ENCODE measurements around the gene SLC2A4. TPM values are rescaled to one million over a fixed set of nuclear protein-coding genes. Genes with fewer than 3 reads are reported as not detected.

SLC2A4 gene
- total RNA-seq, 1 experiment from 2014 or later: 1.5 TPM

GRCh38 chr17:7323731-7324437, 42.4 kb downstream of the SLC2A4 start:
- CTCF ChIA-PET: no interaction called here
- Histone ChIP-seq H3K36me3 (ENCODE audit: low read depth) (peaks cover 4% of the 10 kb centered on the region; the same call in 1 of the 2 replicates), H3K4me3 (no peak overlapping the region)

GRCh38 chr17:7324438-7324779, 42.9 kb downstream of the SLC2A4 start:
- Histone ChIP-seq H3K9me2 (ENCODE audit: insufficient read depth) (no peaks in the 10 kb centered on the region), H3K9me3 (ENCODE audit: insufficient read depth, low read depth) (no peaks in the 10 kb centered on the region), H3K4me2 (no peak overlapping the region), H4K20me1 (ENCODE audit: insufficient read depth) (no peaks in the 10 kb centered on the region; the same call in 1 of the 2 replicates), H2AFZ (no peak overlapping the region), H3K79me2 (ENCODE audit: low read depth) (peaks cover 25% of the 10 kb centered on the region), H3K36me3 (ENCODE audit: low read depth) (peaks cover 4% of the 10 kb centered on the region; the same call in 1 of the 2 replicates), H3K4me1 (replicated peaks; ENCODE audit: insufficient read depth) (peaks cover 8% of the 10 kb centered on the region), H3K4me3 (no peak overlapping the region), H3K27ac (no peak overlapping the region), H3K27me3 (ENCODE audit: insufficient read depth, low read depth) (no peaks in the 10 kb centered on the region), H3F3A (ENCODE audit: insufficient read depth, low read depth) (0 out of 2 replicates have a peak, but pooled peaks cover 10% of the 10 kb centered on the region)
- intact Hi-C loops (cut with micrococcal nuclease; ENCODE audit: unreplicated experiment): no loop called here
- BruUV-seq (replicated peaks): no TSS peak
- ChIA-PET CTCF (no interaction called here), POLR2A (ENCODE audit: unreplicated experiment) (no interaction called here)
- peak; percentile 41; the same call in 1 of the 2 replicates for TF ChIP-seq CTCF (conservative IDR thresholded peaks at IDR 0.05)
- no peak for TF ChIP-seq EZH2 (IDR thresholded peaks at IDR 0.05; ENCODE audit: low read depth)
- no peak for DNase-seq

More at GRCh38 chr17:7323731-7324437, 42.4 kb downstream of the SLC2A4 start:
- peak; percentile 73 for TF ChIP-seq CTCF (conservative IDR thresholded peaks at IDR 0.05)
- TF ChIP-seq EZH2 (IDR thresholded peaks at IDR 0.05; ENCODE audit: low read depth): no peak
- Histone ChIP-seq H4K20me1 (ENCODE audit: insufficient read depth) (no peaks in the 10 kb centered on the region; the same call in 1 of the 2 replicates), H3K27me3 (ENCODE audit: insufficient read depth, low read depth) (no peaks in the 10 kb centered on the region), H2AFZ (no peak overlapping the region), H3K9me3 (ENCODE audit: insufficient read depth, low read depth) (no peaks in the 10 kb centered on the region), H3F3A (ENCODE audit: insufficient read depth, low read depth) (0 out of 2 replicates have a peak, but pooled peaks cover 10% of the 10 kb centered on the region), H3K79me2 (ENCODE audit: low read depth) (peaks cover 24% of the 10 kb centered on the region), H3K4me2 (no peak overlapping the region), H3K9me2 (ENCODE audit: insufficient read depth) (no peaks in the 10 kb centered on the region), H3K4me1 (replicated peaks; ENCODE audit: insufficient read depth) (peaks cover 8% of the 10 kb centered on the region), H3K27ac (no peak overlapping the region)
- POLR2A ChIA-PET (ENCODE audit: unreplicated experiment): no interaction called here
- intact Hi-C loops (cut with micrococcal nuclease; ENCODE audit: unreplicated experiment): no loop called here
- peak in 1 of 2 experiments; percentile 53 for DNase-seq
- BruUV-seq (replicated peaks): no TSS peak

GRCh38 chr17:7325031-7325528, 43.6 kb downstream of the SLC2A4 start:
- no peak overlapping the region for H3K27ac ChIP-seq
- TF ChIP-seq CTCF (conservative IDR thresholded peaks at IDR 0.05) (no peak), EZH2 (IDR thresholded peaks at IDR 0.05; ENCODE audit: low read depth) (no peak)
- H3K79me2 ChIP-seq (ENCODE audit: low read depth): peaks cover 25% of the 10 kb centered on the region
- intact Hi-C loops (cut with micrococcal nuclease; ENCODE audit: unreplicated experiment): no loop called here
- 0 out of 2 replicates have a peak, but pooled peaks cover 8% of the 10 kb centered on the region for H3F3A ChIP-seq (ENCODE audit: insufficient read depth, low read depth)
- no peaks in the 10 kb centered on the region for H3K9me3 ChIP-seq (ENCODE audit: insufficient read depth, low read depth)
- no peaks in the 10 kb centered on the region for H3K9me2 ChIP-seq (ENCODE audit: insufficient read depth)
- no peak overlapping the region for H2AFZ ChIP-seq
- no peak overlapping the region for H3K4me3 ChIP-seq
- H3K27me3 ChIP-seq (ENCODE audit: insufficient read depth, low read depth): no peaks in the 10 kb centered on the region
- peaks cover 4% of the 10 kb centered on the region; the same call in 1 of the 2 replicates for H3K36me3 ChIP-seq (ENCODE audit: low read depth)
- ChIA-PET CTCF (interaction anchor here (0.6 kb wide), 1 partner anchor 387 kb away, joined by 3 read pairs; no protein-coding TSS in a partner anchor), POLR2A (ENCODE audit: unreplicated experiment) (no interaction called here)
- H3K4me1 ChIP-seq (replicated peaks; ENCODE audit: insufficient read depth): peaks cover 8% of the 10 kb centered on the region
- no peak overlapping the region for H3K4me2 ChIP-seq
- BruUV-seq (replicated peaks): no TSS peak
- no peak for DNase-seq
- no peaks in the 10 kb centered on the region; the same call in 1 of the 2 replicates for H4K20me1 ChIP-seq (ENCODE audit: insufficient read depth)
